HCT116 (cell line): ENCODE results near the gene C3orf70. TPM values are rescaled to one million over a fixed set of nuclear protein-coding genes. Genes with fewer than 3 reads are reported as not detected.

Source experiments
- ATAC-seq: fragments of 200-7000 bp; cut with Tn5 transposase; 2 replicates; pipeline ENCODE4 v1.9.1; 2020; ENCODE audit warnings: mild to moderate bottlenecking, moderate library complexity
- BruUV-seq: library from RNA; stranded (reverse); fragments of 400-500 nt; replicated peaks from 2 replicates; lab custom pipeline; 2021; lab: Mats Ljungman, UMichigan
- CTCF ChIA-PET: fragments of 300-600 bp; sonication (Branson Sonifier 250); formaldehyde crosslinking; loops from one replicate; lab custom pipeline; 2021; ENCODE audit warnings: antibody characterized with exemption; lab: Charles Lee
- POLR2A ChIA-PET: fragments of 300-600, 350-600 bp; sonication (Branson Sonifier 250); formaldehyde crosslinking; loops from one replicate; lab custom pipeline; 2021; ENCODE audit warnings: antibody characterized with exemption; lab: Charles Lee
- RAD21 ChIA-PET, 2 experiments: fragments of 300-600 bp; sonication (Branson Sonifier 250); formaldehyde crosslinking; loops; one replicate each; lab custom pipeline; 2023; ENCODE audit warnings: low total read pairs in 2 of 2; ENCODE audit not compliant: uncharacterized antibody in 2 of 2, unreplicated experiment in 2 of 2, low non-redundant PET in 1 of 2; lab: Charles Lee
- DNase-seq: peaks from one replicate; pipeline ENCODE4 v3.0.0-alpha.2; 2010; ENCODE audit warnings: low read depth, low spot score
- H2AFZ ChIP-seq: fragments of 200-600 bp; shearing (Covaris generic), sonication (generic); 2 replicates; pipeline ENCODE4 v1.6.1; 2017; ENCODE audit warnings: low read depth, mixed run types, mixed read lengths, antibody characterized with exemption, low read length; ENCODE audit not compliant: poor library complexity, severe bottlenecking
- H3K27ac ChIP-seq: 2 replicates; pipeline ENCODE4 v1.5.1; 2012; ENCODE audit warnings: low read depth, low read length
- H3K27me3 ChIP-seq: fragments of 200-600 bp; sonication (generic); 2 replicates; pipeline ENCODE4 v1.6.1; 2016; ENCODE audit warnings: mixed run types, low read length, mixed read lengths; ENCODE audit not compliant: insufficient read depth
- H3K36me3 ChIP-seq, 2 experiments: fragments of 200-500 bp in 1 of 2; fragments of 200-600 bp in 1 of 2; sonication (Bioruptor generic) in 1 of 2; sonication (generic) in 1 of 2; 2 replicates each; pipeline versions ENCODE4 v1.5.1 to v1.6.1; 2014 to 2016; ENCODE audit warnings: low read length in 2 of 2, inconsistent platforms in 1 of 2, mixed read lengths in 1 of 2, mixed run types in 1 of 2; ENCODE audit not compliant: insufficient read depth in 2 of 2, control insufficient read depth in 1 of 2
- H3K4me1 ChIP-seq, 2 experiments: fragments of 200-600 bp in 1 of 2; sonication (generic) in 1 of 2; 2 replicates each; pipeline versions ENCODE4 v1.5.1 to v1.6.1; 2012 to 2017; ENCODE audit warnings: low read length in 2 of 2, inconsistent platforms in 1 of 2, mild to moderate bottlenecking in 1 of 2, mixed read lengths in 1 of 2, mixed run types in 1 of 2, moderate library complexity in 1 of 2; ENCODE audit not compliant: insufficient read depth in 2 of 2, control insufficient read depth in 1 of 2
- H3K4me2 ChIP-seq: fragments of 200-600 bp; sonication (generic); 2 replicates; pipeline ENCODE4 v1.6.1; 2017; ENCODE audit warnings: mixed run types, low read length, mixed read lengths
- H3K4me3 ChIP-seq, 2 experiments: fragments of 200-600 bp in 1 of 2; sonication (generic) in 1 of 2; replicated peaks in 1 of 2; 2 replicates each; pipeline ENCODE4 v1.5.1; 2011 to 2016; ENCODE audit warnings: low read length in 2 of 2, control low read depth in 1 of 2, low read depth in 1 of 2, mild to moderate bottlenecking in 1 of 2, mixed read lengths in 1 of 2, mixed run types in 1 of 2
- H3K79me2 ChIP-seq: fragments of 200-600 bp; sonication (generic); 2 replicates; pipeline ENCODE4 v1.6.1; 2017; ENCODE audit warnings: mild to moderate bottlenecking, mixed run types, low read length, moderate library complexity, mixed read lengths; ENCODE audit not compliant: insufficient read depth
- H3K9ac ChIP-seq: fragments of 200-600 bp; sonication (generic); 2 replicates; pipeline ENCODE4 v1.6.1; 2016; ENCODE audit warnings: low read length, mixed read lengths
- H3K9me2 ChIP-seq: fragments of 200-600 bp; sonication (generic), shearing (Covaris generic); 2 replicates; pipeline ENCODE4 v1.6.1; 2017; ENCODE audit warnings: mixed run types, mild to moderate bottlenecking, moderate library complexity; ENCODE audit not compliant: insufficient read depth
- H3K9me3 ChIP-seq, 2 experiments: fragments of 200-500 bp in 1 of 2; fragments of 200-600 bp in 1 of 2; sonication (Bioruptor generic) in 1 of 2; sonication (generic) in 1 of 2; 2 replicates each; pipeline ENCODE4 v1.6.1; 2014 to 2017; ENCODE audit warnings: low read length in 2 of 2, mixed read lengths in 2 of 2, inconsistent platforms in 1 of 2, low read depth in 1 of 2, mild to moderate bottlenecking in 1 of 2, mixed run types in 1 of 2, moderate library complexity in 1 of 2; ENCODE audit not compliant: control insufficient read depth in 1 of 2, insufficient read depth in 1 of 2
- H4K20me1 ChIP-seq: fragments of 200-600 bp; sonication (generic), shearing (Covaris generic); 2 replicates; pipeline ENCODE4 v1.6.1; 2017; ENCODE audit warnings: mixed run types, mild to moderate bottlenecking, moderate library complexity; ENCODE audit not compliant: insufficient read depth
- ATF3 ChIP-seq: IDR thresholded peaks from 2 replicates; pipeline ENCODE4 v1.6.1; 2012
- MAX ChIP-seq: IDR thresholded peaks from 2 replicates; pipeline ENCODE4 v1.6.1; 2012
- SIN3A ChIP-seq: IDR thresholded peaks from 2 replicates; pipeline ENCODE4 v1.6.1; 2012; ENCODE audit warnings: low read depth
- ZFX ChIP-seq: fragments of 450-650 bp; IDR thresholded peaks from 2 replicates; pipeline ENCODE4 v1.6.1; 2017
- ZNF274 ChIP-seq: fragments of 200-500 bp; sonication (Bioruptor generic); IDR thresholded peaks from 2 replicates; pipeline ENCODE4 v1.6.1; 2014; ENCODE audit warnings: mild to moderate bottlenecking, low read depth, low read length, inconsistent platforms
- intact Hi-C: fragments of 100-400 bp; cut with micrococcal nuclease; formaldehyde crosslinking; loops from 2 replicates; pipeline ENCODE4 v1.10.0; 2022
- total RNA-seq: library from RNA; stranded (reverse); gene quantifications from one replicate; pipeline ENCODE4 v1.2.1, GENCODE V29; 2021; ENCODE audit not compliant: unreplicated experiment

Gene C3orf70
- total RNA-seq, 1 experiment from 2014 or later: not detected

GRCh38 chr3:185161761-185162160 is 8.9 kb upstream of the C3orf70 start:
- Histone ChIP-seq H3K79me2 (no peaks in the 10 kb centered on the region), H3K4me3 (no peak overlapping the region), H3K9me3 (no peaks in the 10 kb centered on the region), H3K9ac (no peak overlapping the region), H3K27me3 (peaks cover 10% of the 10 kb centered on the region; the same call in 1 of the 2 replicates), H3K27ac (no peak overlapping the region), H4K20me1 (no peaks in the 10 kb centered on the region), H3K9me2 (no peaks in the 10 kb centered on the region), H3K4me1 (no peaks in the 10 kb centered on the region), H3K36me3 (no peaks in the 10 kb centered on the region), H2AFZ (no peak overlapping the region), H3K4me2 (no peak overlapping the region)
- DNase-seq: no peak
- intact Hi-C loops: no loop called here
- ATAC-seq: no peak
- TF ChIP-seq ATF3 (no peak), ZNF274 (no peak), SIN3A (no peak), MAX (no peak), ZFX (no peak)
- RAD21 ChIA-PET: no interaction called here
- POLR2A ChIA-PET: no interaction called here
- BruUV-seq: no TSS peak
- CTCF ChIA-PET: no interaction called here

GRCh38 chr3:185157347-185157746 is 4.5 kb upstream of the C3orf70 start:
- no peak for ATAC-seq
- Histone ChIP-seq H3K9me2 (no peaks in the 10 kb centered on the region), H4K20me1 (no peaks in the 10 kb centered on the region), H3K9ac (no peak overlapping the region), H3K4me1 (no peaks in the 10 kb centered on the region), H2AFZ (no peak overlapping the region), H3K9me3 (no peaks in the 10 kb centered on the region), H3K79me2 (no peaks in the 10 kb centered on the region), H3K27ac (no peak overlapping the region), H3K36me3 (no peaks in the 10 kb centered on the region), H3K4me2 (no peak overlapping the region), H3K4me3 (no peak overlapping the region), H3K27me3 (peaks cover 10% of the 10 kb centered on the region; the same call in 1 of the 2 replicates)
- ChIA-PET CTCF (no interaction called here), RAD21 (no interaction called here), POLR2A (no interaction called here)
- DNase-seq: no peak
- intact Hi-C loops: no loop called here
- no TSS peak for BruUV-seq
- TF ChIP-seq ATF3: no peak
